Measurements from ENCODE around the gene PREB. TPM values are rescaled to one million over a fixed set of nuclear protein-coding genes. Genes with fewer than 3 reads are reported as not detected.

Gene PREB
- total RNA-seq, 1 donor = 37.0 TPM

DNA sequence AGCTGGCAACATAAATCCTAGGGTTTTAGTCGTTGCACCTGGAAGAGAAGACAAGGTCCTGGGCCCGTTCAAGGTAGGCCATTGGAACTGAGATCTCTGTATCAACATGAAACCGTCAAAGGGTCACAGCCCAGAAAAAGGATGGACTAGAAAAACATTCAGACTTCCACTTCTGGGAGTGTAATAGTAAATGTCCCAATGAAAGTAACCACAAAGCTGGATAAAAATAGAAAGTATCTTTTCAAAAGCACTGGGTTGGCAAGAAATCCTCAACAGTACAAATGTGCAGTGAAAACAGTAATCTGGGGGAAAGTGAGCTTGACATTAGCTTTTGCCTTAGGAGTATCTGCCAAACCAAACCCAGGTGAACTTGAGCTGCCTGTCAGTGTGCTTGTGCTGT, 28.5 kb downstream of the PREB start:
- no peak overlapping the region for H3K4me3 ChIP-seq (ENCODE audit: low read depth, low read length)
- TF ChIP-seq, protein P1, sequence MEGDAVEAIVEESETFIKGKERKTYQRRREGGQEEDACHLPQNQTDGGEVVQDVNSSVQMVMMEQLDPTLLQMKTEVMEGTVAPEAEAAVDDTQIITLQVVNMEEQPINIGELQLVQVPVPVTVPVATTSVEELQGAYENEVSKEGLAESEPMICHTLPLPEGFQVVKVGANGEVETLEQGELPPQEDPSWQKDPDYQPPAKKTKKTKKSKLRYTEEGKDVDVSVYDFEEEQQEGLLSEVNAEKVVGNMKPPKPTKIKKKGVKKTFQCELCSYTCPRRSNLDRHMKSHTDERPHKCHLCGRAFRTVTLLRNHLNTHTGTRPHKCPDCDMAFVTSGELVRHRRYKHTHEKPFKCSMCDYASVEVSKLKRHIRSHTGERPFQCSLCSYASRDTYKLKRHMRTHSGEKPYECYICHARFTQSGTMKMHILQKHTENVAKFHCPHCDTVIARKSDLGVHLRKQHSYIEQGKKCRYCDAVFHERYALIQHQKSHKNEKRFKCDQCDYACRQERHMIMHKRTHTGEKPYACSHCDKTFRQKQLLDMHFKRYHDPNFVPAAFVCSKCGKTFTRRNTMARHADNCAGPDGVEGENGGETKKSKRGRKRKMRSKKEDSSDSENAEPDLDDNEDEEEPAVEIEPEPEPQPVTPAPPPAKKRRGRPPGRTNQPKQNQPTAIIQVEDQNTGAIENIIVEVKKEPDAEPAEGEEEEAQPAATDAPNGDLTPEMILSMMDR (IDR thresholded peaks at IDR 0.05; ENCODE audit: insufficient read depth, low read length) = no peak
- no peak for DNase-seq (ENCODE audit: low read depth)

DNA sequence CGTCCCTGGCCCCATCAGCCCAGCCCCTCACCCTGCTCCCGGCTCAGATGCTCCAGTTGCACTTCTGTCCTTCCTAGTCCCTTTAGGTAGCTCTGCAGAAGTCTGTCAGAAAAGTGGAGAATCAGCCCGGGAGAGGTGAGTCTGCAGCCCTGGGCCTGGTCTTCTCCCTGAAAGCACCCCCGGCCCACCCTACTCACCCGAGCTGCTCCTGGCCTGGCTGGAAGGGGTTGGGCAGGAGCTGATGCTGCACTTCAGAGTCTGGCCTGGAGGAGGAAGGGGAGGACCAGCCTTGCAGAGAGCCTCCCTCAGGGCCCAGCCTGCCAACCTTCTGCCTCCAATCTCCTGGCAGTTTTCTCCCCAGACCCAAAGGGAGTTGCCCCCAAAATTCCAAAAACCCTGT, 32.1 kb downstream of the PREB start:
- DNase-seq (ENCODE audit: low read depth) = no peak
- TF ChIP-seq, protein P1 (IDR thresholded peaks at IDR 0.05; ENCODE audit: insufficient read depth, low read length) = no peak
- H3K4me3 ChIP-seq (ENCODE audit: low read depth, low read length) = no peak overlapping the region

DNA sequence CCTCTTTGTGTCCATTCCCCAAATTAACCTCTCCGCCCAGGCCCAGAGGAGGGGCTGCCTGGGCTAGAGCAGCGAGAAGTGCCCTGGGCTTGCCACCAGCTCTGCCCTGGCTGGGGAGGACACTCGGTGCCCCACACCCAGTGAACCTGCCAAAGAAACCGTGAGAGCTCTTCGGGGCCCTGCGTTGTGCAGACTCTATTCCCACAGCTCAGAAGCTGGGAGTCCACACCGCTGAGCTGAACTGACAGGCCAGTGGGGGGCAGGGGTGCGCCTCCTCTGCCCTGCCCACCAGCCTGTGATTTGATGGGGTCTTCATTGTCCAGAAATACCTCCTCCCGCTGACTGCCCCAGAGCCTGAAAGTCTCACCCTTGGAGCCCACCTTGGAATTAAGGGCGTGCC, 34.4 kb downstream of the PREB start:
- TF ChIP-seq, protein P1 (IDR thresholded peaks at IDR 0.05; ENCODE audit: insufficient read depth, low read length) = no peak
- DNase-seq (ENCODE audit: low read depth) = no peak
- H3K4me3 ChIP-seq (ENCODE audit: low read depth, low read length) = no peak overlapping the region

DNA sequence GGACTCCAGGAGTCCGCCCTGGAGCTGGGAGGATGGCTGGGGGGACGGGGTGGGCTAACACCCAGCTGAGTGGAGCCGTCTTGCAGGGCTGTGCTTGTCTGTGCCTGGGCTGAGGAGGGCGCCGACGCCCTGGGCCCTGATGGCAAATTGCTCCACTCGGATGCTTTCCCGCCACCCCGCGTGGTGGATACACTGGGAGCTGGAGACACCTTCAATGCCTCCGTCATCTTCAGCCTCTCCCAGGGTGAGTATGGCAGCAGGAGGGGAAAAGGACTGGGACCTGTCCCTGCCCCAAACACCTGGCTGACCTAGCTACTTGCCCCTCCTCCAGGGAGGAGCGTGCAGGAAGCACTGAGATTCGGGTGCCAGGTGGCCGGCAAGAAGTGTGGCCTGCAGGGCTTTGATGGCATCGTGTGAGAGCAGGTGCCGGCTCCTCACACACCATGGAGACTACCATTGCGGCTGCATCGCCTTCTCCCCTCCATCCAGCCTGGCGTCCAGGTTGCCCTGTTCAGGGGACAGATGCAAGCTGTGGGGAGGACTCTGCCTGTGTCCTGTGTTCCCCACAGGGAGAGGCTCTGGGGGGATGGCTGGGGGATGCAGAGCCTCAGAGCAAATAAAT, 35.0 kb downstream of the PREB start:
- TF ChIP-seq, protein P1 (IDR thresholded peaks at IDR 0.05; ENCODE audit: insufficient read depth, low read length) = no peak
- H3K4me3 ChIP-seq (ENCODE audit: low read depth, low read length) = no peak overlapping the region

GRCh38 chr2:27097341-27097740, 37.1 kb downstream of the PREB start:
- DNase-seq (ENCODE audit: low read depth) = no peak
- no peak overlapping the region for H3K4me3 ChIP-seq (ENCODE audit: low read depth, low read length)
- TF ChIP-seq, protein P1 (IDR thresholded peaks at IDR 0.05; ENCODE audit: insufficient read depth, low read length) = no peak

More for the DNA sequence above, 35.0 kb downstream of the PREB start:
- no peak for DNase-seq (ENCODE audit: low read depth)

DNA sequence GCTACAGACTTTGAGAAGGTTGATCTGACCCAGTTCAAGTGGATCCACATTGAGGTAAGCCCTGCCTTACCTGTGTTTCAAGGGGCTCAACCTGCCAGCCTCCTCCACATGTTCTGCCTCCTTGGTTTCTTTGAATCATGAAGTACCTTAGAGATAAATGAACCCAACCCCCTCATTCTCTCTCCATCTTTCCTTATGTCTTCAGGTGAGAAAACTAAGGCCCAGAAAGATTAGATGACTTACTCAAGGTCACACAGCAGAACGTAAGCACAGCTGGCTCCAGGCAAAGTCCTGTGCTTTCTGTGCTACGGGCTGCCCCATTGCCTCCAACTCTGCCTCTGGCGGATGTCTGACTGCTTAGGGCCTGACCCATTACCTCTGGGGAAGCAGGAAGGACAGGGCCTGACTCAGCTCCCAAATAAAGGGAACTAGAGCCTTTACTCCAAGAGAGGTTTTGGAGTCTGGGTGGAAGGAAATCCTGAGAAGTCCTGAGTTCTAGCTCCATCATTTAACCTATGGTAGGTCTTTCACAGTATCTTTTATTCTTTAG, 37.6 kb downstream of the PREB start:
- no peak overlapping the region for H3K4me3 ChIP-seq (ENCODE audit: low read depth, low read length)
- no peak for DNase-seq (ENCODE audit: low read depth)
- TF ChIP-seq, protein P1 (IDR thresholded peaks at IDR 0.05; ENCODE audit: insufficient read depth, low read length) = no peak
